ENCODE results near the gene RAB3IL1. TPM values are rescaled to one million over a fixed set of nuclear protein-coding genes. Genes with fewer than 3 reads are reported as not detected.

RAB3IL1 gene
- total and polyA plus RNA-seq, 9 of the 15 experiments (the other 6 are each of a cell fraction or from before 2014, with no cell fraction given) = 0.15 to 42.6 (median 15.5) TPM

DNA sequence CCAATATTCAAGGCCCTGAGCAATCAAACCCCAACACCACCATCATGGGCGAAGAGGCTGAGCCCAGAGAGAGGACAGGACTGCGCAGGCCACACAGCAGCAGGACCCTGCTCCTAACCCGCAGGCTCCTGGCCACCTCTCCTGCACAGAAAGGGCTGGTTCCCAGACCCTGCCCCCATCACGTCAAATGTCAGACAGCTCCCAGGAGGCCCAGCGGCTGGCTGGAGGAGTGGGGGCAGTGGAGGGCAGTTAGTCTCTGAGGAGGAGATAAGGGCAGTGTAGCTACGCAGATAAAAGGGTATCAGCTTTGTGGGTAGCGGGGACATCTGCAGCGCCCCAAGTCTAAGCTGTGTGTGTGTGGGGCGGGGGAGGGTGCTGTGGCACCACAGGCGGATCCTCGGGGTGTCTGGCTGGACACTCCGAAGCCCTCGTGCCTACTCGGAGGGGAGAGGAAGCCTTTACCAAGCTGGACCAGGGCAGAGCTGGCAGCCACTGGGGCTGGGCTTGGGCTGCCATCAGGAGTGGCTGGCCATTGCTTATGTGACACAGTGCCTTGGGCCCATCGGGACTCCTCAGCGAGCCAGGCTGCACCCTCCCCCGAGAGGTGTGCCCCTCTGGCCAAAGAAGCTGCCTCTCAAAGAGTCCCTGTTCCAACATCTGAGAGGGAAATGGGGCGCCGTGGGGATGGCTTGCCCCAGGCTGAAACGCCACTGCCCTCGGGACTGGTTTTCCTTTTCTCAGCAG lies 47.5 kb downstream of the RAB3IL1 start:
- Histone ChIP-seq H3K36me3 (ENCODE audit: control insufficient read depth, insufficient read depth, low read length) (no peaks in the 10 kb centered on the region), H3K27ac (ENCODE audit: extremely low read depth, low read depth, low read length) (peak overlapping the region; percentile 85), H3K4me3 (no peak overlapping the region), H2AFZ (ENCODE audit: low read depth, low read length) (peak overlapping the region; percentile 81), H3K4me2 (ENCODE audit: insufficient read depth, low read length) (peak overlapping the region; percentile 69), H3K9me1 (ENCODE audit: control insufficient read depth, insufficient read depth, low read length) (no peaks in the 10 kb centered on the region), H3K9ac (ENCODE audit: insufficient read depth in 1 of 2, low read depth in 2 of 2, low read length in 2 of 2) (peak overlapping the region; percentile 65 to 89), H3K27me3 (ENCODE audit: control insufficient read depth in 2 of 2, insufficient read depth in 2 of 2, low read length in 2 of 2) (no peaks in the 10 kb centered on the region), H4K20me1 (replicated peaks; ENCODE audit: control insufficient read depth, insufficient read depth, low read length) (no peaks in the 10 kb centered on the region), H3K4me1 (replicated peaks in 1 of 2; ENCODE audit: control insufficient read depth in 2 of 2, insufficient read depth in 2 of 2, low read length in 2 of 2) (peaks cover 44 to 82% of the 10 kb centered on the region in 2 experiments), H3K9me3 (replicated peaks; ENCODE audit: control insufficient read depth, insufficient read depth, low read depth, low read length) (no peaks in the 10 kb centered on the region), H3K79me2 (ENCODE audit: control insufficient read depth, insufficient read depth, low read length) (0 out of 3 replicates have a peak, but pooled peaks cover 3% of the 10 kb centered on the region)
- POLR2A ChIA-PET = interaction anchor here (0.5 to 2.5 kb wide), 16 partner anchors 10 to 254 kb away, joined by 3 to 21 read pairs (median 4); partner anchors contain the start of genes BEST1, FADS1, FEN1 and INCENP
- in situ Hi-C loops (cut with MboI) (no loop called here), intact Hi-C loops (cut with micrococcal nuclease) (loop anchor here (2.0 kb wide), 4 partner anchors 27 to 73 kb away; no protein-coding TSS in a partner anchor)
- CTCF ChIA-PET (ENCODE audit: low intra/inter-chr PET ratio) = interaction anchor here (0.6 kb wide), 1 partner anchor 53 kb away, joined by 3 read pairs; the partner anchor contains the start of gene FADS1
- WGBS (ENCODE audit: insufficient coverage, low coverage, missing lambda C conversion rate) = 7% methylated on average over 21 of the region's 21 CpGs
- DNase-seq (ENCODE audit: extremely low read depth in 1 of 4, low spot score in 3 of 4) (peak; percentile 82 to 94 (median 89)), FAIRE-seq (peak; percentile 97), ATAC-seq (peak; percentile 79)
- no TSS peak for BruUV-seq (replicated peaks)
- TF ChIP-seq YBX1 (IDR thresholded peaks at IDR 0.05) = no peak
- TF ChIP-seq, protein P1, sequence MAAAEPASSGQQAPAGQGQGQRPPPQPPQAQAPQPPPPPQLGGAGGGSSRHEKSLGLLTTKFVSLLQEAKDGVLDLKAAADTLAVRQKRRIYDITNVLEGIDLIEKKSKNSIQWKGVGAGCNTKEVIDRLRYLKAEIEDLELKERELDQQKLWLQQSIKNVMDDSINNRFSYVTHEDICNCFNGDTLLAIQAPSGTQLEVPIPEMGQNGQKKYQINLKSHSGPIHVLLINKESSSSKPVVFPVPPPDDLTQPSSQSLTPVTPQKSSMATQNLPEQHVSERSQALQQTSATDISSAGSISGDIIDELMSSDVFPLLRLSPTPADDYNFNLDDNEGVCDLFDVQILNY (CRISPR knock-in tag; IDR thresholded peaks at IDR 0.05) = no peak
- no peak for TF ChIP-seq ZNF184 (CRISPR knock-in tag; IDR thresholded peaks at IDR 0.05)
- peak; percentile 64 for TF ChIP-seq ZNF239 (CRISPR knock-in tag; IDR thresholded peaks at IDR 0.05)
- TF ChIP-seq PML (IDR thresholded peaks at IDR 0.05; ENCODE audit: low read length) = peak; percentile 88
- TF ChIP-seq ZSCAN29 (IDR thresholded peaks at IDR 0.05) = no peak
- TF ChIP-seq SRSF9 (IDR thresholded peaks at IDR 0.05; ENCODE audit: borderline replicate concordance, low read depth, low read length) = no peak
- TF ChIP-seq ZKSCAN8 (CRISPR knock-in tag; IDR thresholded peaks at IDR 0.05) = peak; percentile 79
- TF ChIP-seq ZNF445 (CRISPR knock-in tag; IDR thresholded peaks at IDR 0.05; ENCODE audit: low read depth) = no peak
- peak; percentile 93 for TF ChIP-seq ZNF589 (CRISPR knock-in tag; IDR thresholded peaks at IDR 0.05; ENCODE audit: low read depth)
- no peak for TF ChIP-seq ZFX (CRISPR knock-in tag; IDR thresholded peaks at IDR 0.05)
- TF ChIP-seq, protein P2, sequence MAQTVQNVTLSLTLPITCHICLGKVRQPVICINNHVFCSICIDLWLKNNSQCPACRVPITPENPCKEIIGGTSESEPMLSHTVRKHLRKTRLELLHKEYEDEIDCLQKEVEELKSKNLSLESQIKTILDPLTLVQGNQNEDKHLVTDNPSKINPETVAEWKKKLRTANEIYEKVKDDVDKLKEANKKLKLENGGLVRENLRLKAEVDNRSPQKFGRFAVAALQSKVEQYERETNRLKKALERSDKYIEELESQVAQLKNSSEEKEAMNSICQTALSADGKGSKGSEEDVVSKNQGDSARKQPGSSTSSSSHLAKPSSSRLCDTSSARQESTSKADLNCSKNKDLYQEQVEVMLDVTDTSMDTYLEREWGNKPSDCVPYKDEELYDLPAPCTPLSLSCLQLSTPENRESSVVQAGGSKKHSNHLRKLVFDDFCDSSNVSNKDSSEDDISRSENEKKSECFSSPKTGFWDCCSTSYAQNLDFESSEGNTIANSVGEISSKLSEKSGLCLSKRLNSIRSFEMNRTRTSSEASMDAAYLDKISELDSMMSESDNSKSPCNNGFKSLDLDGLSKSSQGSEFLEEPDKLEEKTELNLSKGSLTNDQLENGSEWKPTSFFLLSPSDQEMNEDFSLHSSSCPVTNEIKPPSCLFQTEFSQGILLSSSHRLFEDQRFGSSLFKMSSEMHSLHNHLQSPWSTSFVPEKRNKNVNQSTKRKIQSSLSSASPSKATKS (CRISPR knock-in tag; IDR thresholded peaks at IDR 0.05) = no peak
- no peak; the same call in 1 of the 2 replicates for TF ChIP-seq ZNF444 (CRISPR knock-in tag; IDR thresholded peaks at IDR 0.05)
- no peak for TF ChIP-seq POLR2H (tag; IDR thresholded peaks at IDR 0.05; ENCODE audit: low read depth)
- no peak for TF ChIP-seq ZNF140 (CRISPR knock-in tag; IDR thresholded peaks at IDR 0.05)
- no peak for TF ChIP-seq XRCC3 (IDR thresholded peaks at IDR 0.05)
- 0 out of 2 replicates have a peak, but pooled peaks have one; percentile 28 for TF ChIP-seq GABPA (tag; conservative IDR thresholded peaks at IDR 0.05; ENCODE audit: low read depth)
- TF ChIP-seq CXXC5 (CRISPR knock-in tag; IDR thresholded peaks at IDR 0.05) = peak; percentile 92
- TF ChIP-seq EWSR1 (IDR thresholded peaks at IDR 0.05; ENCODE audit: borderline replicate concordance, low read depth, partially characterized antibody) = no peak
- TF ChIP-seq SRF (CRISPR knock-in tag; IDR thresholded peaks at IDR 0.05) = no peak
- TF ChIP-seq GATA2 (CRISPR knock-in tag; IDR thresholded peaks at IDR 0.05) = peak; percentile 93

Data from K562 (cell line).